HG03108 (cell line): ENCODE results near the gene CRYZL1.

Source experiments
- ATAC-seq: cut with Tn5 transposase; IDR thresholded peaks from one replicate; pipeline ENCODE4 v1.9.1; 2021; ENCODE audit warnings: moderate library complexity; ENCODE audit not compliant: unreplicated experiment

The CRYZL1 gene

GRCh38 chr21:33662046-33662445 lies 20.5 kb upstream of the CRYZL1 start:
- ATAC-seq: no peak

- ATAC-seq: no peak
These were observed 19.6 kb upstream of the CRYZL1 start for GRCh38 chr21:33661146-33661545.

GRCh38 chr21:33660406-33660805 lies 18.9 kb upstream of the CRYZL1 start:
- ATAC-seq: no peak

GRCh38 chr21:33659568-33659949 lies 18.0 kb upstream of the CRYZL1 start:
- ATAC-seq: no peak

- ATAC-seq: no peak
These were observed 17.5 kb upstream of the CRYZL1 start for GRCh38 chr21:33658919-33659567.

- no peak for ATAC-seq
These were observed 15.7 kb upstream of the CRYZL1 start for GRCh38 chr21:33657124-33657820.

GRCh38 chr21:33655588-33656221 lies 14.2 kb upstream of the CRYZL1 start:
- no peak for ATAC-seq

GRCh38 chr21:33654412-33654811 lies 12.9 kb upstream of the CRYZL1 start:
- no peak for ATAC-seq

GRCh38 chr21:33651965-33652680 lies 10.6 kb upstream of the CRYZL1 start:
- no peak for ATAC-seq

GRCh38 chr21:33650929-33651509 lies 9.5 kb upstream of the CRYZL1 start:
- no peak for ATAC-seq

- ATAC-seq: no peak
These were observed 8.7 kb upstream of the CRYZL1 start for GRCh38 chr21:33650230-33650629.

- ATAC-seq: no peak
These were observed 7.0 kb upstream of the CRYZL1 start for GRCh38 chr21:33648555-33648954.

- no peak for ATAC-seq
These were observed 6.0 kb upstream of the CRYZL1 start for GRCh38 chr21:33647587-33647986.

GRCh38 chr21:33645730-33646129 lies 4.2 kb upstream of the CRYZL1 start:
- no peak for ATAC-seq

- no peak for ATAC-seq
These were observed 3.0 kb upstream of the CRYZL1 start for GRCh38 chr21:33644383-33645074.

GRCh38 chr21:33643658-33644311 lies 2.2 kb upstream of the CRYZL1 start:
- no peak for ATAC-seq

GRCh38 chr21:33642896-33643657 lies 1.5 kb upstream of the CRYZL1 start:
- ATAC-seq: no peak

- peak; percentile 78 for ATAC-seq
These were observed 720 bp upstream of the CRYZL1 start, which contains the start of gene ITSN1 for GRCh38 chr21:33642027-33642895. Gene ITSN1 (plus strand): TSS chr21:33642501. CDS start chr21:33718829, 76,328 bp downstream.
